Bone marrow (tissue), 2 donors: ENCODE data around the gene CDK14.
"Not testable (repeated sequence)": the region's sequence is repeated elsewhere in the genome, so short reads cannot be mapped to it uniquely, and the experiment has no call there.

Experiments
- DNase-seq, 2 donors: peaks; one replicate each; lab custom pipeline; 2025; lab: John Stamatoyannopoulos, UW

CDK14 gene

DNA sequence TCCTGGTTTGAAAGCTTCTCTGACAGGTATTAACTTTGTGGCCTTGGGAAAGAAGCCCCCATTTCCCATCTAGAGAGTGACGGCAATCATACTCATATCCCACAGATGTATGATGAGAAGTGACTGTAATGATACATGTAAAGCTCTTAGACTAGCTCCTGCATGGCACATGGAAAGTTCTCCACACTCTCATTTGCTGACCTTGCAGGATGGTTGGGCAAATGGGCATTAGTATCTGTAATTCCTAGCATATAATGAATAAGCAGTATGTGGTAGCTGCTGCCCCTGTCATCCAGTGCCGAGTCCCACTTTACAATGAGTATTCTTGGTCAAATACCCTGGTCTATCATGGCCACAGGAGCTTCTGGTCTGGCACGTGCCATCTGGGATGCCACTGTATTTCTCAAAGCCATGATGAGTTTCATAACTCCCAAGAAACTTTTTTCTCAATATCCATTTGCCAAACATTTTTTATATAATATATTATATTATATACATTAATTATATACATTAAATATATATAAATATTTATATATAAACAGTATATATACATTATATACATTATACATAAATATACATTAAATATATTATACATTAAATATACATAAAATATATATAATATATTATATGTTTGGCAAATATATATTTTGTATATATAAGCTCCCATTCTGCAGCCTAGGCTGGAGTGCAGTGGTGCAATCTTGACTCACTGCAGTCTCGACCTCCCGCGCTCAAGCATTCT, 561.6 kb downstream of the CDK14 start:
- no peak for DNase-seq

DNA sequence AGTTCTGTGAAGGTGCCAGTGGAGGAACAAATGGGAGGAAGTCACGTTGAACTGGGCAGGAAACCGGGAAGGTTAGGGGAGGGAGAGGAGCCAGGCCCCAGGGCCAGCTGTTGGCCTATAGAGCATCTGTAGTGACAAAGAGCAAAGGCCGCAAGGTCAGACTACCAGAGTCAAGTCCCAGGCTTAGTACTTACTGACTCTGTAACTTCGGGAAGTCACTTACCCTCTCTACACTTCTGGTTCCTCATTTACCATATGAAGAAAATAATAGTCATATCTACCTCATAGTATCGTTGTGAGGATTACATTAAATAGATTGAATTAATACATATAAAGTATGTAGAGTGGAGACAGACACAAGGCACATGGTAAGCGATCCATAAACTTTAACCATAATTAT, 566.3 kb downstream of the CDK14 start:
- no peak for DNase-seq

DNA sequence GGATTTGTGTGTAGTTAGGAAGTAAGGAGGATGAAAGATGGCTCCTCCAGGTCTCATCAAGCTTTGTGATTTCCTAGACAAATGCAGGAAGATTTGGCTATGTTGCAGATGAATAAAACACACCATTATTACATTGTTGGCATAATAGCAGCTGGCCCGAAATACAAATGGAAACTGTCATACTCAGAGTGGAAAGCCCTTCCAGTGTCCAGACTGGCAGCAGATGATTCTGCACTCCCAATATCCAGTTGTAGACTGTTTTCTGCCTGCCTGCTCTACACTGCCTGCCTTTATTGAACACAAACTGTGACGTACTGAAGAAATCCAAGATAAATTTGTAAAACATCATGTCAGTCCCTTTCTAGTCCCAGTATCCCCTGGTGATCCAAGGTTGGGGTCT, 568.4 kb downstream of the CDK14 start:
- DNase-seq: no peak

DNA sequence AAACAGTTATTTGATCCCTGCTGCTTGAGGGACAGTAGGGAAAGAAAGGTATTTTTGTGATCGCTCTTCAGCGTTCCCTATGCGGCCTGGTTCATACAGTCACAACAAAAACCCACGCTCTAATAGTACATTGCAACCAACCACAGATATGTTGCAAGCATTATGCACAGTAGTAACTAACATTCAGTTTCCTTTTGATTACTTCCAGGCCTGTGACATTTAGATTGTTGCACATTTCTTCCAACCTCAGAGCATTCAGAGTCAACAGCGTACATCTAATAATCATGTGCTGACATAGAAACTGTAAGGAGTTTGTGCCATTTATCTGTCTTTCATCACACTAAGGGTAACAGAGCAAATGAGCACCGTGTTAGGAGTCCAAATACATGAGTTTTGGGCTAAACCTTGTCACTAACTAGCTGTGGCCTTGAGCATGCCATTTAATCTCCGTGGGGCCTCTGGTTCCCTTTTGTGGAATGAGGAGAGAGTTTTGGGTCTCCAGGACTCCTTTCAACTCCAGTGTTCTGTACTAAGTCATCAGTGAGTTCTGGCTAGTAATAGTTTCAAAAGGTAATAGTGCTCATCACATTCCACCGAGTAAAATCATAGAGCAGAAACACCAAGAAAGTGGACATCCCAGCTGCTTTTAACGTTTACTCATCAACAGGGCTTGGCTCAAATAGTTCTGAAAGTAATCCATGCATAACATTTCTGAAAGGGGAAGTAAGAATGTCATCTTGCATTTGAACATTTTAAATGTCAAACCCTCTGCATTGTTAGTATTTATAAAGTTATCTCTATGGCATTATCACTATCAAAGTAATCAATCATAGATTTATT, 569.1 kb downstream of the CDK14 start:
- no peak for DNase-seq

DNA sequence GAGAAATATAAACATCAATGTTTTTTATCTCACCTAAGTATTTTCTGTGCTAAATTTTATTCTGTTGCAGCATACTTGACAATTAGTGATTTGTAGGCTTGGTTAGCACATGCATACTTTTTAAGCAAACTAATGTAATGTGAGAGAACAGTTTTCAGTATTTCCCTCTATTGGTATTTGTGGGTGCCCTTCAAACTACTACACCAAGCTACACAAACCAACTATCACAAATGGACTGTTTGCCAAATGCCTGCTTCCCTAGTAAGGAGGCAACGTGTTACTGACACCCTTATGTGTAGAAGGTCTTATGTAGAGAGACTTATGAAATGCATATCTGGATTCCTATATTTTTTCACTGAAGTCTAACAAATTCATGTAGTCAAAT, 569.7 kb downstream of the CDK14 start:
- DNase-seq: no peak

GRCh38 chr7:91168871-91169829, 573.0 kb downstream of the CDK14 start:
- no peak for DNase-seq

DNA sequence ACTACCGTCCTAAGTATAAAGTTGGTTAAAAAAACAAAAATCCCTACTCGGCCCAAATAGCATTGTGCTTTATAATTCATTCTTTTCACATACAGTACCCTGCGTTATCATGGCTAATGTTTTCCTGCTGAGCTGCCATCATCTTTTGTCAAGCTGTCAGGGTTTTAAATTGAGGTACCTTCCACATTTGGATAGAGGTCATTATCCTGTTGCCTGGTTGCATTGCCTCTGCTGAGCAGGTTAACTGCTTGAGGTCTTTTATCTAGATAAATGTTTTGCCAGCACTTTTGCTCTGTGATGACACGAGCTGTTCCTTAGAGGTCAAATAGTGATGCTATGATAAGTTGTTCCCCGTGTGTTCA, 573.7 kb downstream of the CDK14 start:
- no peak for DNase-seq

- not testable (repeated sequence) for DNase-seq
Measured at GRCh38 chr7:91173265-91173664, 577.1 kb downstream of the CDK14 start.

- no peak for DNase-seq
Measured at GRCh38 chr7:91180746-91181145, 584.6 kb downstream of the CDK14 start.

GRCh38 chr7:91181949-91182348, 585.8 kb downstream of the CDK14 start:
- DNase-seq: no peak

- DNase-seq: no peak
Measured at GRCh38 chr7:91182819-91183764, 587.0 kb downstream of the CDK14 start.

DNA sequence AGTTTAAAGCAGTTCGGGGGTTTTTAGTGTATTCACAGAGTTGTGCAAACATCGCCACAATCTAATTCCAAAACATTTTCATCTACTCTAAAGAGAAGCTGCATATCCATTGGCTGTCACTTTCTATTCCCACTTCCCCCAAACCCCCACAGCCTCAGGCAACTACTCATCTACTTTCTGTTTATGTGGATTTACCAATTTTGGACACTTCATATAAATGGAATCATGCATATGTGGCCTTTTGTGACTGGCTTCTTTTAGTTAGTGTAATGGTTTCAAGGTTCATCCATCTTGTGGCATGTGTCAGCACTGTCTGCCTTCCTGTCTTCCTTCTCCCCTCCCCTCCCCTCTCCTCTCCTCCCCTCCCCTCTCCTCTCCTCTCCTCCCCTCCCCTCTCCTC, 589.6 kb downstream of the CDK14 start:
- no peak for DNase-seq

GRCh38 chr7:91187061-91187460, 590.9 kb downstream of the CDK14 start:
- DNase-seq: no peak

- no peak for DNase-seq
Measured at GRCh38 chr7:91191771-91192170, 595.6 kb downstream of the CDK14 start.

- DNase-seq: no peak
Measured at GRCh38 chr7:91193141-91193540, 597.0 kb downstream of the CDK14 start.

DNA sequence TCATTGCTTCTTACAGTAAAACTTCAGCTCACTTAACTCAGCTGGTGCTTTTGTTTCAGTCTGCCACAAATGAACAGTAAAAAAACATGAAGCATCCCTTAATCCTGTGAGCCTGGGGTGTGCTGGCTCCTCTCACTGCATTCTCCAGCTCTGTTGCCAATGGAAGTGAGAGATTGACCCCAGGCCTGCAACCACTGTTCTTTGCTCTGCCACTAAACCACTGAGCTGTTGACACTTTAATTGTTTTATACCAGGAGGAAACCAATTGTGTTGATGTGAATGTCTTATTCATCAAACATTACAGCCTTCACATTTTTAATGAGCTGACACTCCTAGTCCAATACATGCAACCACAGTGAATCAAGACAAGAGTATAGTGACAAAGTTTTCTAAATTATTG, 598.7 kb downstream of the CDK14 start:
- DNase-seq: no peak

- DNase-seq: no peak
Measured at GRCh38 chr7:91196058-91196457, 599.9 kb downstream of the CDK14 start.

- no peak for DNase-seq
Measured at GRCh38 chr7:91198371-91198770, 602.2 kb downstream of the CDK14 start.

GRCh38 chr7:91199601-91200000, 603.5 kb downstream of the CDK14 start:
- DNase-seq: no peak

GRCh38 chr7:91201442-91202113, 605.5 kb downstream of the CDK14 start:
- DNase-seq: no peak
